ENCODE measurements around the gene SEMA3F.

DNA sequence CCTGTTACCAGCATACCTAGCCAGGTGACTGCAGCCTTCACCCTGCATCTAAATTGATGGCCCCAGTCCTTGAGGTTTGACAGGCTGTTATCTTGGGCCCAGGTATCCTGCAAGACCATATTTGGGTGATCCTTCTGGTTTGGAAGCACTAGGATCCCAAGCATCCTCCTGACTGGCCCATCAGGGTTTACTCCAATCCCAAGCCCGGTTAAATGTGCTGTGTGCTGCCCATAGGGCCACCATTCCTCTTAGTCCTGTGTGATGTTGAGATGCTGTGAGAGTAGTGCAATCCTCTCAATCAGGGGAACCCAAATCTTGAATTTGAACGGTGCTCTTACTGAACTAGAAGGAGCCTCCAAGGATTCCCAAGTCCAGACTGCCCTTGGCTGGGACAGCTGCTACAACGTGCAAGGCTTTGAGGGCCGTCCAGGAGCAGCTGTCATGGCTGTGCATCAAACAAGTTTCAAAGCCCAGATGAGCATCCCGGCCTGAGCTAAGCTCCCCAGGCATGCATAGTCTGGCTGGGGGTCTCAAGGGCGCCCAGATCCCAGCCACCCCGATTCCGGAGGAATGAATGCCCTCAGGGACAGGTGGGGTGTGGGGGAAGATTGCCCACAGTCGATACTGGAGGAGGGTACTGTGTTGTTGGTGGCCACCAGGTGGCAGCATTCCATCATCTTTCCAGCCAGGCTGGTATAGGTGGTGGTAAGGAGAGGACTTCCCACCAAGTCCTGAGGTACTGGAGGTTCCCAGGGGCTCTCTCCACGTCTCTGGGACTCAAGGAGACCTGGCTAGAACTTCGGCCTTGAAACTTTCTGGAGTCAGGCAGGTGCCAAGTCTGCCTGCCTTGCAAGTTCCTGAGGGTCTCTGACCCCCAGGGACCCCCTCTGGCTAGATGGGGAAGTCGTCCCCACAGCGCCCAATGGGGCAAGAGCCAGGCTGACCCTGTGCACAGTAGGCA, 33.8 kb upstream of the SEMA3F start:
- TF ChIP-seq, protein P1, sequence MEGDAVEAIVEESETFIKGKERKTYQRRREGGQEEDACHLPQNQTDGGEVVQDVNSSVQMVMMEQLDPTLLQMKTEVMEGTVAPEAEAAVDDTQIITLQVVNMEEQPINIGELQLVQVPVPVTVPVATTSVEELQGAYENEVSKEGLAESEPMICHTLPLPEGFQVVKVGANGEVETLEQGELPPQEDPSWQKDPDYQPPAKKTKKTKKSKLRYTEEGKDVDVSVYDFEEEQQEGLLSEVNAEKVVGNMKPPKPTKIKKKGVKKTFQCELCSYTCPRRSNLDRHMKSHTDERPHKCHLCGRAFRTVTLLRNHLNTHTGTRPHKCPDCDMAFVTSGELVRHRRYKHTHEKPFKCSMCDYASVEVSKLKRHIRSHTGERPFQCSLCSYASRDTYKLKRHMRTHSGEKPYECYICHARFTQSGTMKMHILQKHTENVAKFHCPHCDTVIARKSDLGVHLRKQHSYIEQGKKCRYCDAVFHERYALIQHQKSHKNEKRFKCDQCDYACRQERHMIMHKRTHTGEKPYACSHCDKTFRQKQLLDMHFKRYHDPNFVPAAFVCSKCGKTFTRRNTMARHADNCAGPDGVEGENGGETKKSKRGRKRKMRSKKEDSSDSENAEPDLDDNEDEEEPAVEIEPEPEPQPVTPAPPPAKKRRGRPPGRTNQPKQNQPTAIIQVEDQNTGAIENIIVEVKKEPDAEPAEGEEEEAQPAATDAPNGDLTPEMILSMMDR (conservative IDR thresholded peaks at IDR 0.05 in 1 of 2, IDR thresholded peaks at IDR 0.05 in 1 of 2; ENCODE audit: extremely low read depth in 1 of 2, insufficient read depth in 1 of 2, low read depth in 1 of 2, low read length in 2 of 2), result peak; percentile 74 to 84
- no peak for TF ChIP-seq EZH2 (IDR thresholded peaks at IDR 0.05; ENCODE audit: borderline replicate concordance, low read length)

Measured in mammary epithelial cell (primary cell).